Fibroblast of skin of scalp (primary cell): ENCODE results near the gene SAMD4B.
"Not testable (repeated sequence)": the region's sequence is repeated elsewhere in the genome, so short reads cannot be mapped to it uniquely, and the experiment has no call there.

Experiments used
- DNase-seq: peaks from one replicate; pipeline ENCODE4 v3.0.0-alpha.2; 2013

SAMD4B gene

GRCh38 chr19:39369200-39369599 is 27.0 kb downstream of the SAMD4B start:
- no peak for DNase-seq

- DNase-seq: no peak
These were observed 28.5 kb downstream of the SAMD4B start for GRCh38 chr19:39370735-39371134.

- DNase-seq: peak; percentile 97
These were observed 30.0 kb downstream of the SAMD4B start for GRCh38 chr19:39372047-39372802.

- DNase-seq: peak; percentile 21
These were observed 30.7 kb downstream of the SAMD4B start for GRCh38 chr19:39372941-39373340.

- no peak for DNase-seq
These were observed 33.7 kb downstream of the SAMD4B start for GRCh38 chr19:39375929-39376328.

GRCh38 chr19:39377373-39378362 is 35.4 kb downstream of the SAMD4B start:
- DNase-seq: no peak

- not testable (repeated sequence) for DNase-seq
These were observed 37.1 kb downstream of the SAMD4B start for GRCh38 chr19:39379366-39379765.

GRCh38 chr19:39379865-39380396 is 37.7 kb downstream of the SAMD4B start:
- no peak for DNase-seq

- DNase-seq: no peak
These were observed 38.6 kb downstream of the SAMD4B start for GRCh38 chr19:39380521-39381502.

- no peak for DNase-seq
These were observed 39.8 kb downstream of the SAMD4B start for GRCh38 chr19:39381910-39382611.

GRCh38 chr19:39382991-39383828 is 41.0 kb downstream of the SAMD4B start:
- DNase-seq: no peak

GRCh38 chr19:39384839-39385568 is 42.8 kb downstream of the SAMD4B start:
- DNase-seq: no peak

GRCh38 chr19:39385629-39386411 is 43.6 kb downstream of the SAMD4B start:
- no peak for DNase-seq

GRCh38 chr19:39386557-39386956 is 44.3 kb downstream of the SAMD4B start:
- DNase-seq: no peak

- no peak for DNase-seq
These were observed 46.4 kb downstream of the SAMD4B start for GRCh38 chr19:39388657-39389056.

GRCh38 chr19:39389631-39390414 is 47.6 kb downstream of the SAMD4B start:
- DNase-seq: no peak

- no peak for DNase-seq
These were observed 48.2 kb downstream of the SAMD4B start for GRCh38 chr19:39390451-39390750.
